Esophagus squamous epithelium (tissue), 4 donors: ENCODE measurements around the gene SLC47A2.

Experiments used
- POLR2A ChIP-seq, 4 donors: fragments of 450-650 bp; IDR thresholded peaks; one replicate each; pipeline ENCODE4 v1.6.1; 2017; ENCODE audit warnings: antibody characterized with exemption in 4 of 4, mild to moderate bottlenecking in 4 of 4, moderate library complexity in 3 of 4
- TF ChIP-seq, protein P1 (sequence below), 6 experiments: fragments of 450-650 bp in 4 of 6; fragments of 200-600 bp in 2 of 6; sonication (generic) in 2 of 6; IDR thresholded peaks; one replicate each; pipeline ENCODE4 v1.5.1; 2016 to 2019; ENCODE audit warnings: antibody characterized with exemption in 6 of 6, mild to moderate bottlenecking in 4 of 6, moderate library complexity in 4 of 6

DNA sequence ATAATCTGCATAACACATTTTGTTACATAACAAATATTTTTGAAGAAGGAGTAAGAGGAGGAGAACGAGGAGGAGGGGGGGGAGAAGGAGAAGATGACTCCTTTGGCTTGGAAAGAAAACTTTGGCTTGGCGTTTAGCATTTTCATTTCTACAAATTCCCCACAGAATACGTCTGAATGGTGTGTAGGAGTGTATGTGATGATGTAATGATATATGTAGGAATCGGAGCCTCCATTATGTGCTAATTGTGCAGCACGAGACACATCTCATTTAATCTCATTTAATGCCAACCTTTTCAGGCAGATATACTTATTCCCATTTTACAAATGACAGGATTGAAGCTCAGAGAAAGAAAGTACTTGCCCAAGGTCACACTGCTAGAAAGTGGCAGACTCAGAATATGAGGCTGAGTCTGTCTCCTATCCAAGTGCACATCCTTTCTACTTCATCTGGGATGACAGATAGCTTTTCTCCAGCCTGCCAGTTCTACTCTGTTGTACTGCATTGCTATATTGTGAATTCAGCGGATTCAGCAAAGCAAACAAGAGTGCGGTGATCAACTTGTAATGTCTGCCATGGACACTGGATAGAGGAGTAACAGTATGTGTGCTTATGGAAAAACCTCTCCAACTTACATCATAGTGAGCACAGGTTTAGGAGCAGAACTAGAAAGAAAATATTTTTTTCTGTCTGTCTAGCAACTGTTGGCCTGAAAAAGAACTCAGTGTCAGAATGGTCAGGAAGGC, 10.4 kb upstream of the SLC47A2 start:
- TF ChIP-seq POLR2A (IDR thresholded peaks at IDR 0.05) = no peak
- TF ChIP-seq, protein P1, sequence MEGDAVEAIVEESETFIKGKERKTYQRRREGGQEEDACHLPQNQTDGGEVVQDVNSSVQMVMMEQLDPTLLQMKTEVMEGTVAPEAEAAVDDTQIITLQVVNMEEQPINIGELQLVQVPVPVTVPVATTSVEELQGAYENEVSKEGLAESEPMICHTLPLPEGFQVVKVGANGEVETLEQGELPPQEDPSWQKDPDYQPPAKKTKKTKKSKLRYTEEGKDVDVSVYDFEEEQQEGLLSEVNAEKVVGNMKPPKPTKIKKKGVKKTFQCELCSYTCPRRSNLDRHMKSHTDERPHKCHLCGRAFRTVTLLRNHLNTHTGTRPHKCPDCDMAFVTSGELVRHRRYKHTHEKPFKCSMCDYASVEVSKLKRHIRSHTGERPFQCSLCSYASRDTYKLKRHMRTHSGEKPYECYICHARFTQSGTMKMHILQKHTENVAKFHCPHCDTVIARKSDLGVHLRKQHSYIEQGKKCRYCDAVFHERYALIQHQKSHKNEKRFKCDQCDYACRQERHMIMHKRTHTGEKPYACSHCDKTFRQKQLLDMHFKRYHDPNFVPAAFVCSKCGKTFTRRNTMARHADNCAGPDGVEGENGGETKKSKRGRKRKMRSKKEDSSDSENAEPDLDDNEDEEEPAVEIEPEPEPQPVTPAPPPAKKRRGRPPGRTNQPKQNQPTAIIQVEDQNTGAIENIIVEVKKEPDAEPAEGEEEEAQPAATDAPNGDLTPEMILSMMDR (IDR thresholded peaks at IDR 0.05) = no peak
